Lower lobe of right lung (tissue), 2 donors: ENCODE measurements around the gene MTHFD1L. TPM values are rescaled to one million over a fixed set of nuclear protein-coding genes. Genes with fewer than 3 reads are reported as not detected.
A peak's percentile ranks its signal among the peaks of the same experiment; 100 is the strongest.

Experiments
- ATAC-seq, 2 donors: fragments of 200-7000 bp; cut with Tn5 transposase; one replicate each; pipeline ENCODE4 v1.9.1; 2020 to 2022; ENCODE audit warnings: mild to moderate bottlenecking in 2 of 2, moderate library complexity in 2 of 2
- DNase-seq: peaks from one replicate; pipeline ENCODE4 v3.0.0-alpha.2; 2020
- H3K27ac ChIP-seq: fragments of 200-600 bp; one replicate; pipeline ENCODE4 v1.8.0; 2022
- H3K27me3 ChIP-seq: fragments of 200-600 bp; one replicate; pipeline ENCODE4 v1.8.0; 2022; ENCODE audit warnings: low read depth
- H3K36me3 ChIP-seq: fragments of 200-600 bp; one replicate; pipeline ENCODE4 v1.8.0; 2022; ENCODE audit warnings: mild to moderate bottlenecking
- H3K4me1 ChIP-seq: fragments of 200-600 bp; one replicate; pipeline ENCODE4 v1.8.0; 2022
- H3K4me3 ChIP-seq: fragments of 200-600 bp; one replicate; pipeline ENCODE4 v1.8.0; 2022; ENCODE audit warnings: mild to moderate bottlenecking
- H3K9me3 ChIP-seq: fragments of 200-600 bp; one replicate; pipeline ENCODE4 v1.8.0; 2022
- intact Hi-C: fragments of 100-400 bp; cut with DNase I; formaldehyde crosslinking; loops from one replicate; pipeline ENCODE4 v1.11.0; 2022
- total RNA-seq: library from RNA; stranded (reverse); fragmentation: NEBNext Ultra II Directional; extraction: Animal tissue kit (Norgen Biotek cat#: 25700); gene quantifications from one replicate; pipeline ENCODE4 v1.2.1, GENCODE V29; 2021
- TF ChIP-seq, protein P1 (sequence below): fragments of 200-600 bp; IDR thresholded peaks from one replicate; pipeline ENCODE4 v1.8.0; 2022; ENCODE audit warnings: antibody characterized with exemption, mild to moderate bottlenecking
- donor health status: DM: no; HTN: yes; CAD: no; lungs with severe emphysema.

The MTHFD1L gene
- total RNA-seq, 1 donor from 2014 or later: 22.1 TPM

DNA sequence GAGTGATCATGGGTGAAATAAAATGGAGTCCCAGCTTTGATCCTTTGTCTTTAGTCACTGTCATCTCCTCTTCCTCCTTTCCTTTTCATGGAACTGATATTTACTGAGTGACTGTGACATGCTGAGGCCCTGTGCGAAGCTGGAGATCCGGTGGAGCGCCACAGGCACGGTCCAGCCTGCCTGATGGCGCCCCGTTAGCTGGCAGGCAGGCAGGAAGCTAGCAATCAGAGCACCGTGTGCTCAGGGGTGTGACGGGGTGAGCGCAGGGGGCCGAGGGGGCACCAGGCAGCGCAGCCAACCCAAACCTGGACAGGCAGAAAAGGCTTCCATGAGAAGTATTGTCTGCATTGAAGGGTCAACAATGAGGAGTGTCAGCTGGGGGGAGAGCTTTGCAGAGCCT lies 274.0 kb downstream of the MTHFD1L start:
- Histone ChIP-seq H3K4me1 (peaks cover 8% of the 10 kb centered on the region), H3K36me3 (no peaks in the 10 kb centered on the region), H3K27ac (no peak overlapping the region), H3K4me3 (no peak overlapping the region), H3K9me3 (no peaks in the 10 kb centered on the region), H3K27me3 (no peaks in the 10 kb centered on the region)
- intact Hi-C loops: no loop called here
- TF ChIP-seq, protein P1, sequence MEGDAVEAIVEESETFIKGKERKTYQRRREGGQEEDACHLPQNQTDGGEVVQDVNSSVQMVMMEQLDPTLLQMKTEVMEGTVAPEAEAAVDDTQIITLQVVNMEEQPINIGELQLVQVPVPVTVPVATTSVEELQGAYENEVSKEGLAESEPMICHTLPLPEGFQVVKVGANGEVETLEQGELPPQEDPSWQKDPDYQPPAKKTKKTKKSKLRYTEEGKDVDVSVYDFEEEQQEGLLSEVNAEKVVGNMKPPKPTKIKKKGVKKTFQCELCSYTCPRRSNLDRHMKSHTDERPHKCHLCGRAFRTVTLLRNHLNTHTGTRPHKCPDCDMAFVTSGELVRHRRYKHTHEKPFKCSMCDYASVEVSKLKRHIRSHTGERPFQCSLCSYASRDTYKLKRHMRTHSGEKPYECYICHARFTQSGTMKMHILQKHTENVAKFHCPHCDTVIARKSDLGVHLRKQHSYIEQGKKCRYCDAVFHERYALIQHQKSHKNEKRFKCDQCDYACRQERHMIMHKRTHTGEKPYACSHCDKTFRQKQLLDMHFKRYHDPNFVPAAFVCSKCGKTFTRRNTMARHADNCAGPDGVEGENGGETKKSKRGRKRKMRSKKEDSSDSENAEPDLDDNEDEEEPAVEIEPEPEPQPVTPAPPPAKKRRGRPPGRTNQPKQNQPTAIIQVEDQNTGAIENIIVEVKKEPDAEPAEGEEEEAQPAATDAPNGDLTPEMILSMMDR: no peak
- no peak for ATAC-seq
- DNase-seq: no peak

DNA sequence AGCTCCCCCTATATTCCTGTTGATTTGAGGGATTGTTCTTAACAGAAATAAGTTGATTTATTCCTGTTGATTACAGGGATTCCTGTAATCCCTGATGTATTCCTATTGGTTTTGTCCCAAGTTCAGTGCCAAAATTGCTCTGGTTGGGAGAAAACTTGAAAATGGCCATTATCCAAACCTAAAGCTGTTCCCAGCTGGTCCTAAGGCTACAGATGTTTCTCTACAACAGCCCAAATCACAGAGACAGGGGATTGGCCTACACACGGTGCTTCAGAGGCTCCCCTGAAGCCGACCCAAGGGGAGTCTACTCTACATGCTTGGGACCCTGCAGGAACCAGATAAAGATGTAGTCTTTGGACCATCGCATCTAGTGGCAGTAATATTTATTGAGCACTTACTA lies 275.3 kb downstream of the MTHFD1L start:
- DNase-seq (no peak), ATAC-seq (peak in 1 of 2 donors; percentile 42)
- Histone ChIP-seq H3K4me3 (no peak overlapping the region), H3K4me1 (peaks cover 8% of the 10 kb centered on the region), H3K9me3 (no peaks in the 10 kb centered on the region), H3K36me3 (no peaks in the 10 kb centered on the region), H3K27me3 (no peaks in the 10 kb centered on the region), H3K27ac (no peak overlapping the region)
- intact Hi-C loops: no loop called here
- TF ChIP-seq, protein P1: no peak

- intact Hi-C loops: no loop called here
- Histone ChIP-seq H3K36me3 (no peaks in the 10 kb centered on the region), H3K4me1 (peaks cover 8% of the 10 kb centered on the region), H3K27me3 (no peaks in the 10 kb centered on the region), H3K9me3 (no peaks in the 10 kb centered on the region), H3K4me3 (no peak overlapping the region), H3K27ac (no peak overlapping the region)
- ATAC-seq (peak in 1 of 2 donors; percentile 65), DNase-seq (no peak)
- TF ChIP-seq, protein P1: no peak
Measured at GRCh38 chr6:151141685-151142084, 276.2 kb downstream of the MTHFD1L start.

- intact Hi-C loops: no loop called here
- no peak for DNase-seq
- no peaks in the 10 kb centered on the region for H3K9me3 ChIP-seq
- no peaks in the 10 kb centered on the region for H3K27me3 ChIP-seq
- H3K27ac ChIP-seq: no peak overlapping the region
- peaks cover 8% of the 10 kb centered on the region for H3K4me1 ChIP-seq
- no peak overlapping the region for H3K4me3 ChIP-seq
- TF ChIP-seq, protein P1: no peak
- no peak for ATAC-seq
- no peaks in the 10 kb centered on the region for H3K36me3 ChIP-seq
Measured at GRCh38 chr6:151142676-151143075, 277.2 kb downstream of the MTHFD1L start.

DNA sequence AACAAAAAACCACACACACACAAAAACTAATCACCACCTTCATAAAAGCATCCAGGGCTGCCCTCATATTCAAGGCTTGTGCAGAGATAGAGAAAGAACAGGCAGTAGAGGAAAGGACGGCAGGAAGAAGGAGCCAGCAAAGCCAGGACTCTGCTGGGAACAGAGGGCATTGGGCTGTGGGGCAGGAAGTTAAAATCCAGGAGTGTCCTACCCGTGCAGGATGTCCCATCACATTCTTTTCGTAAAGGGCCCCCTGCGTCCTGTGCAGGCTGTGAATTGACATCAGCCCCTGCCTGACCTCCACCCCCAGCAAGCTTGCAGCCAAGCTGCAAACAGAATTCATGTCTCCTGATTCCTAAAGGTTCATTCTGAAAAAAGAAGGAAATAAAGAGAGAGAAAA lies 277.8 kb downstream of the MTHFD1L start:
- TF ChIP-seq, protein P1: no peak
- no peak for DNase-seq
- no peak for ATAC-seq
- H3K9me3 ChIP-seq: no peaks in the 10 kb centered on the region
- peaks cover 8% of the 10 kb centered on the region for H3K4me1 ChIP-seq
- no peaks in the 10 kb centered on the region for H3K27me3 ChIP-seq
- no peaks in the 10 kb centered on the region for H3K36me3 ChIP-seq
- no peak overlapping the region for H3K27ac ChIP-seq
- H3K4me3 ChIP-seq: no peak overlapping the region
- intact Hi-C loops: no loop called here

GRCh38 chr6:151143806-151144205 lies 278.3 kb downstream of the MTHFD1L start:
- peaks cover 8% of the 10 kb centered on the region for H3K4me1 ChIP-seq
- no peaks in the 10 kb centered on the region for H3K36me3 ChIP-seq
- ATAC-seq: no peak
- no peaks in the 10 kb centered on the region for H3K27me3 ChIP-seq
- H3K4me3 ChIP-seq: no peak overlapping the region
- H3K9me3 ChIP-seq: no peaks in the 10 kb centered on the region
- DNase-seq: no peak
- H3K27ac ChIP-seq: no peak overlapping the region
- TF ChIP-seq, protein P1: no peak
- intact Hi-C loops: no loop called here
